NCI-H82 treated with DMSO at 0.1 percent for 48 hours (cell line): ENCODE measurements around the gene NSD2.
"Not testable (repeated sequence)": the region's sequence is repeated elsewhere in the genome, so short reads cannot be mapped to it uniquely, and the experiment has no call there.

Experiments
- DNase-seq: peaks from one replicate; lab custom pipeline; 2025; ENCODE audit not compliant: unreplicated experiment; lab: John Stamatoyannopoulos, UW

NSD2 gene

GRCh38 chr4:1996866-1997611 is 125.8 kb downstream of the NSD2 start:
- DNase-seq = no peak

- no peak for DNase-seq
These were observed 126.5 kb downstream of the NSD2 start for GRCh38 chr4:1997712-1998111.

GRCh38 chr4:1998296-1998695 is 127.1 kb downstream of the NSD2 start:
- DNase-seq = no peak

GRCh38 chr4:1999308-1999707 is 128.1 kb downstream of the NSD2 start:
- not testable (repeated sequence) for DNase-seq

GRCh38 chr4:2003361-2003760 is 132.2 kb downstream of the NSD2 start:
- DNase-seq = not testable (repeated sequence)

GRCh38 chr4:2006367-2006766 is 135.2 kb downstream of the NSD2 start:
- no peak for DNase-seq

GRCh38 chr4:2006956-2007653 is 135.9 kb downstream of the NSD2 start:
- no peak for DNase-seq

- no peak for DNase-seq
These were observed 136.8 kb downstream of the NSD2 start for GRCh38 chr4:2007804-2008670.

GRCh38 chr4:2008671-2008920 is 137.4 kb downstream of the NSD2 start:
- DNase-seq = no peak

GRCh38 chr4:2008921-2009650 is 137.9 kb downstream of the NSD2 start, which contains the start of gene NELFA:
Gene NELFA, minus strand, starts transcription at chr4:2008974. Its CDS starts 15 bp downstream, at chr4:2008959.
- peak; percentile 56 for DNase-seq

GRCh38 chr4:2009651-2010233 is 138.5 kb downstream of the NSD2 start:
- no peak for DNase-seq

- DNase-seq = no peak
These were observed 140.4 kb downstream of the NSD2 start for GRCh38 chr4:2011583-2011982.

GRCh38 chr4:2015008-2015407 is 143.8 kb downstream of the NSD2 start:
- DNase-seq = no peak

- DNase-seq = not testable (repeated sequence)
These were observed 150.3 kb downstream of the NSD2 start for GRCh38 chr4:2021358-2022018.

- DNase-seq = no peak
These were observed 153.5 kb downstream of the NSD2 start for GRCh38 chr4:2024683-2025082.

- no peak for DNase-seq
These were observed 154.6 kb downstream of the NSD2 start for GRCh38 chr4:2025817-2026216.

- not testable (repeated sequence) for DNase-seq
These were observed 155.9 kb downstream of the NSD2 start for GRCh38 chr4:2027120-2027519.

- not testable (repeated sequence) for DNase-seq
These were observed 160.0 kb downstream of the NSD2 start for GRCh38 chr4:2031161-2031560.
